B cell (primary cell): ENCODE results near the gene SPRR1A. TPM values are rescaled to one million over a fixed set of nuclear protein-coding genes. Genes with fewer than 3 reads are reported as not detected.

ENCODE experiments used
- ATAC-seq: fragments of 200-7000 bp; cut with Tn5 transposase; one replicate; pipeline ENCODE4 v1.10.0; 2021; ENCODE audit warnings: low read depth, mild to moderate bottlenecking, moderate number of reproducible peaks, moderate library complexity
- CTCF ChIA-PET: fragments of 350-600 bp; sonication (Branson Sonifier 250); formaldehyde crosslinking; loops from one replicate; lab custom pipeline; 2021; ENCODE audit warnings: antibody characterized with exemption, inconsistent platforms; lab: Charles Lee
- POLR2A ChIA-PET: fragments of 350-600 bp; sonication (Branson Sonifier 250); formaldehyde crosslinking; loops from one replicate; lab custom pipeline; 2021; ENCODE audit warnings: antibody characterized with exemption; lab: Charles Lee
- DNase-seq: peaks from one replicate; pipeline ENCODE4 v3.0.0; 2013
- H2AFZ ChIP-seq: 2 replicates; pipeline ENCODE4 v1.6.1; 2012; ENCODE audit warnings: mild to moderate bottlenecking, low read depth, low read length; ENCODE audit not compliant: insufficient read depth, poor library complexity, severe bottlenecking
- H3K27ac ChIP-seq, 2 donors: 1 replicate in 1 of 2; 2 replicates in 1 of 2; pipeline ENCODE4 v1.5.1; 2012 to 2013; ENCODE audit warnings: low read length in 2 of 2, mild to moderate bottlenecking in 2 of 2, moderate library complexity in 1 of 2
- H3K27me3 ChIP-seq, 4 experiments: fragments of 200-600 bp in 1 of 4; sonication (generic) in 1 of 4; replicated peaks in 1 of 4; 1 replicate in 2 of 4; 2 replicates in 2 of 4; pipeline versions ENCODE4 v1.6.1 to v1.7.0; 2013 to 2016; ENCODE audit warnings: low read length in 3 of 4, mild to moderate bottlenecking in 2 of 4, mixed read lengths in 1 of 4, moderate library complexity in 1 of 4; ENCODE audit not compliant: insufficient read depth in 4 of 4, control insufficient read depth in 3 of 4; ENCODE audit errors: control extremely low read depth in 1 of 4
- H3K36me3 ChIP-seq, 2 experiments: replicated peaks in 1 of 2; 1 replicate in 1 of 2; 2 replicates in 1 of 2; pipeline versions ENCODE4 v1.6.1 to v1.7.1; 2013; ENCODE audit warnings: low read length in 1 of 2; ENCODE audit not compliant: insufficient read depth in 2 of 2, control insufficient read depth in 1 of 2; ENCODE audit errors: control extremely low read depth in 1 of 2, extremely low read depth in 1 of 2
- H3K4me1 ChIP-seq, 2 donors: fragments of 200-600 bp in 1 of 2; sonication (generic) in 1 of 2; 1 replicate in 1 of 2; 2 replicates in 1 of 2; pipeline versions ENCODE4 v1.5.1 to v1.6.1; 2013 to 2017; ENCODE audit warnings: low read length in 2 of 2; ENCODE audit not compliant: control insufficient read depth in 2 of 2, insufficient read depth in 2 of 2
- H3K4me2 ChIP-seq: replicated peaks from 2 replicates; pipeline ENCODE3; 2012; ENCODE audit warnings: mild to moderate bottlenecking, low read depth, low read length; ENCODE audit not compliant: poor library complexity, severe bottlenecking
- H3K4me3 ChIP-seq, 5 experiments: fragments of 200-600 bp in 1 of 5; sonication (generic) in 1 of 5; 1 replicate in 3 of 5; 2 replicates in 2 of 5; pipeline versions ENCODE4 v1.5.1 to v1.7.0; 2011 to 2016; ENCODE audit warnings: low read length in 4 of 5, mild to moderate bottlenecking in 4 of 5, low read depth in 2 of 5, control low read depth in 1 of 5, moderate library complexity in 1 of 5; ENCODE audit not compliant: insufficient read depth in 1 of 5; ENCODE audit errors: control extremely low read depth in 1 of 5, extremely low read depth in 1 of 5
- H3K79me2 ChIP-seq: fragments of 200-600 bp; sonication (generic); one replicate; pipeline ENCODE4 v1.6.0; 2016; ENCODE audit warnings: low read length; ENCODE audit not compliant: control insufficient read depth, insufficient read depth
- H3K9ac ChIP-seq: fragments of 200-600 bp; sonication (generic); 2 replicates; pipeline ENCODE4 v1.6.1; 2017; ENCODE audit warnings: mild to moderate bottlenecking, low read length, moderate library complexity
- H3K9me3 ChIP-seq, 3 donors: one replicate each; pipeline versions ENCODE4 v1.6.1 to v1.7.1; 2013; ENCODE audit warnings: low read length in 2 of 3; ENCODE audit not compliant: control insufficient read depth in 2 of 3, insufficient read depth in 1 of 3; ENCODE audit errors: control extremely low read depth in 1 of 3
- H4K20me1 ChIP-seq: 2 replicates; pipeline ENCODE4 v1.6.0; 2012; ENCODE audit warnings: mild to moderate bottlenecking, low read length; ENCODE audit not compliant: insufficient read depth, control insufficient read depth, poor library complexity, severe bottlenecking
- H3K27ac Mint-ChIP-seq: one replicate; pipeline ENCODE4 v1.8.0; 2021; ENCODE audit warnings: mixed read lengths
- H3K27me3 Mint-ChIP-seq: one replicate; pipeline ENCODE4 v1.8.0; 2021; ENCODE audit warnings: mixed read lengths
- H3K4me1 Mint-ChIP-seq: one replicate; pipeline ENCODE4 v1.8.0; 2021; ENCODE audit warnings: mixed read lengths
- H3K4me3 Mint-ChIP-seq: one replicate; pipeline ENCODE4 v1.8.0; 2021; ENCODE audit warnings: mixed read lengths
- H3K9me3 Mint-ChIP-seq: one replicate; pipeline ENCODE4 v1.8.0; 2022; ENCODE audit warnings: mixed read lengths; ENCODE audit not compliant: insufficient read depth
- CTCF ChIP-seq: fragments of 200-600 bp; IDR thresholded peaks from one replicate; pipeline ENCODE4 v1.8.0; 2022; ENCODE audit warnings: antibody characterized with exemption, mild to moderate bottlenecking
- EZH2 ChIP-seq: IDR thresholded peaks from 2 replicates; pipeline ENCODE4 v1.6.1; 2012; ENCODE audit warnings: borderline replicate concordance, low read depth, mild to moderate bottlenecking, moderate library complexity, low read length; ENCODE audit not compliant: insufficient read depth, poor library complexity, severe bottlenecking
- WGBS: methylation state at CpG from one replicate; pipeline ENCODE4 v1.1.5; 2013; ENCODE audit warnings: missing lambda C conversion rate; ENCODE audit not compliant: insufficient coverage; 5-methylcytosine and 5-hydroxymethylcytosine counted together
- intact Hi-C: fragments of 100-400 bp; cut with micrococcal nuclease; formaldehyde crosslinking; loops from one replicate; pipeline ENCODE4 v1.10.0; 2022
- polyA plus RNA-seq: library from polyadenylated mRNA; depleted of rRNA; stranded (reverse); fragments of >200 nt; gene quantifications from 2 replicates; pipeline ENCODE4 v1.2.3, GENCODE V29; 2012
- total RNA-seq, 2 donors: library from RNA; stranded (reverse); fragments of 120-200 nt in 1 of 2; gene quantifications; 1 replicate in 1 of 2; 2 replicates in 1 of 2; pipeline versions ENCODE4 v1.2.3 to v1.2.4, GENCODE V29; 2013 to 2022

SPRR1A gene
- total and polyA plus RNA-seq, 2 donors (not counting 1 experiment from before 2014, with no cell fraction given), result not detected

GRCh38 chr1:153025797-153026196 lies 41.9 kb downstream of the SPRR1A start:
- no peak for DNase-seq
- H3K4me3 ChIP-seq, result no peak overlapping the region
- Mint-ChIP-seq H3K27me3 (peaks cover 35% of the 10 kb centered on the region), H3K9me3 (peaks cover 5% of the 10 kb centered on the region), H3K4me1 (peaks cover 5% of the 10 kb centered on the region), H3K27ac (no peak overlapping the region), H3K4me3 (no peak overlapping the region)
- H3K4me1 ChIP-seq, result no peaks in the 10 kb centered on the region
- no CpG with 5 or more reads among the region's 1 CpG for WGBS
- no peak overlapping the region for H3K9ac ChIP-seq
- no peak for TF ChIP-seq EZH2
- no peak for TF ChIP-seq CTCF
- H3K4me2 ChIP-seq, result no peak overlapping the region
- CTCF ChIA-PET, result no interaction called here
- H3K27me3 ChIP-seq, result peaks cover 0 to 4% (median 1%) of the 10 kb centered on the region in 4 experiments
- POLR2A ChIA-PET, result no interaction called here
- H3K79me2 ChIP-seq, result no peaks in the 10 kb centered on the region
- H2AFZ ChIP-seq, result no peak overlapping the region
- intact Hi-C loops, result no loop called here
- peaks cover 0 to 3% (median 1%) of the 10 kb centered on the region in 3 donors for H3K9me3 ChIP-seq
- no peak overlapping the region for H3K27ac ChIP-seq
- ATAC-seq, result no peak
- H3K36me3 ChIP-seq, result no peaks in the 10 kb centered on the region
- H4K20me1 ChIP-seq, result no peaks in the 10 kb centered on the region

GRCh38 chr1:153028766-153029165 lies 44.9 kb downstream of the SPRR1A start:
- Histone ChIP-seq H3K27me3 (peaks cover 0 to 11% (median 5%) of the 10 kb centered on the region in 4 experiments), H3K36me3 (no peaks in the 10 kb centered on the region), H3K4me3 (no peak overlapping the region), H4K20me1 (no peaks in the 10 kb centered on the region), H3K79me2 (no peaks in the 10 kb centered on the region), H3K9ac (no peak overlapping the region), H3K4me2 (no peak overlapping the region), H3K4me1 (no peaks in the 10 kb centered on the region), H3K9me3 (peaks cover 0 to 3% (median 1%) of the 10 kb centered on the region in 3 donors), H3K27ac (no peak overlapping the region), H2AFZ (no peak overlapping the region)
- ATAC-seq (no peak), DNase-seq (no peak)
- peaks cover 33% of the 10 kb centered on the region for H3K27me3 Mint-ChIP-seq
- no peaks in the 10 kb centered on the region for H3K4me1 Mint-ChIP-seq
- peaks cover 5% of the 10 kb centered on the region for H3K9me3 Mint-ChIP-seq
- TF ChIP-seq EZH2 (no peak), CTCF (no peak)
- ChIA-PET POLR2A (no interaction called here), CTCF (no interaction called here)
- intact Hi-C loops, result no loop called here
- no peak overlapping the region for H3K27ac Mint-ChIP-seq
- no peak overlapping the region for H3K4me3 Mint-ChIP-seq
- WGBS, result no CpG with 5 or more reads among the region's 1 CpG
